Neural crest cell (in vitro differentiated cells): ENCODE data around the gene AFAP1. TPM values are rescaled to one million over a fixed set of nuclear protein-coding genes. Genes with fewer than 3 reads are reported as not detected.

Experiments used
- DNase-seq: peaks from one replicate; pipeline ENCODE4 v3.0.0; 2021; ENCODE audit warnings: low read depth, mixed read lengths, low spot score
- H3K27ac Mint-ChIP-seq: one replicate; pipeline ENCODE4 v1.8.0; 2021; ENCODE audit warnings: mild to moderate bottlenecking, mixed read lengths; ENCODE audit not compliant: unreplicated experiment
- H3K27me3 Mint-ChIP-seq: 2 replicates; pipeline ENCODE4 v1.8.0; 2021; ENCODE audit warnings: low read depth, mild to moderate bottlenecking, mixed read lengths
- H3K36me3 Mint-ChIP-seq: 2 replicates; pipeline ENCODE4 v1.8.0; 2021; ENCODE audit warnings: low read depth, mild to moderate bottlenecking, mixed read lengths
- H3K4me1 Mint-ChIP-seq: 2 replicates; pipeline ENCODE4 v1.8.0; 2021; ENCODE audit warnings: mixed read lengths
- H3K4me3 Mint-ChIP-seq: one replicate; pipeline ENCODE4 v1.8.0; 2021; ENCODE audit warnings: mild to moderate bottlenecking, mixed read lengths
- H3K9me3 Mint-ChIP-seq: 2 replicates; pipeline ENCODE4 v1.8.0; 2021; ENCODE audit warnings: mixed read lengths
- total RNA-seq: library from RNA; stranded (reverse); gene quantifications from 2 replicates; pipeline ENCODE4 v1.2.1, GENCODE V29; 2021
- TF ChIP-seq, protein P1 (sequence below): fragments of 200-600 bp; sonication (generic); conservative IDR thresholded peaks from 2 replicates; pipeline ENCODE4 v1.5.0; 2021; ENCODE audit warnings: antibody characterized with exemption, mild to moderate bottlenecking

Gene AFAP1
- total RNA-seq, 1 donor from 2014 or later: 28.1 TPM

DNA sequence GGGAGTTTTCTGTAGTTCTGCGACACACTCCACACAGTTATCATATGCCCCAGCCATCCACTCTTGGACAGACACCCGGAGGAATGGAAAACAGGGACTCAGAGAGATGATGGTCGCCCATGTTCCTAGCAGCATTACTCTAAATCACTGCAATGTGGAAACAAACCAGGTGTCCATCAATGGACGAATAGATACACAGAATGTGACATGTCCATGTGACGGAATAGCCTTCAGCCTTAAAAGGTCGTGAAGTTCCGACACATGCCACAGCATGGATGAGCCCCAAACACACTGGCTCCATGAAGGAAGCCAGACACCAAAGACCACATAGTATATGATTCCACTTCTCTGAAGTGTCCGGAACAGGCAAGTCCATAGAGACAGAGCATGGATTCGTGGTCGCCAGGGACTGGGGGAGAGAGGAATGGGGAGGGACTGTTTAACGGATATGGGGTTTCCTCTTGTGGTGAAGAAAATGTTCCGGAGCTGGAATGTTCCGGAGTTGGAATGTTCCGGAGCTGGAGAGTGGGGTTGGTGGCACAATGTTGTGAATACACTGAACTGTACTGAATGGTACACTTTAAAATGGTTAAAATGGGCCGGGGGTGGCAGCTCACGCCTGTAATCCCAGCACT is 28.7 kb upstream of the AFAP1 start:
- H3K36me3 Mint-ChIP-seq: no peaks in the 10 kb centered on the region
- no peaks in the 10 kb centered on the region for H3K27me3 Mint-ChIP-seq
- no peak overlapping the region for H3K27ac Mint-ChIP-seq
- no peak for DNase-seq
- H3K4me3 Mint-ChIP-seq: peak overlapping the region; percentile 14
- TF ChIP-seq, protein P1, sequence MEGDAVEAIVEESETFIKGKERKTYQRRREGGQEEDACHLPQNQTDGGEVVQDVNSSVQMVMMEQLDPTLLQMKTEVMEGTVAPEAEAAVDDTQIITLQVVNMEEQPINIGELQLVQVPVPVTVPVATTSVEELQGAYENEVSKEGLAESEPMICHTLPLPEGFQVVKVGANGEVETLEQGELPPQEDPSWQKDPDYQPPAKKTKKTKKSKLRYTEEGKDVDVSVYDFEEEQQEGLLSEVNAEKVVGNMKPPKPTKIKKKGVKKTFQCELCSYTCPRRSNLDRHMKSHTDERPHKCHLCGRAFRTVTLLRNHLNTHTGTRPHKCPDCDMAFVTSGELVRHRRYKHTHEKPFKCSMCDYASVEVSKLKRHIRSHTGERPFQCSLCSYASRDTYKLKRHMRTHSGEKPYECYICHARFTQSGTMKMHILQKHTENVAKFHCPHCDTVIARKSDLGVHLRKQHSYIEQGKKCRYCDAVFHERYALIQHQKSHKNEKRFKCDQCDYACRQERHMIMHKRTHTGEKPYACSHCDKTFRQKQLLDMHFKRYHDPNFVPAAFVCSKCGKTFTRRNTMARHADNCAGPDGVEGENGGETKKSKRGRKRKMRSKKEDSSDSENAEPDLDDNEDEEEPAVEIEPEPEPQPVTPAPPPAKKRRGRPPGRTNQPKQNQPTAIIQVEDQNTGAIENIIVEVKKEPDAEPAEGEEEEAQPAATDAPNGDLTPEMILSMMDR: no peak
- peaks cover 51% of the 10 kb centered on the region for H3K4me1 Mint-ChIP-seq
- H3K9me3 Mint-ChIP-seq: no peaks in the 10 kb centered on the region

DNA sequence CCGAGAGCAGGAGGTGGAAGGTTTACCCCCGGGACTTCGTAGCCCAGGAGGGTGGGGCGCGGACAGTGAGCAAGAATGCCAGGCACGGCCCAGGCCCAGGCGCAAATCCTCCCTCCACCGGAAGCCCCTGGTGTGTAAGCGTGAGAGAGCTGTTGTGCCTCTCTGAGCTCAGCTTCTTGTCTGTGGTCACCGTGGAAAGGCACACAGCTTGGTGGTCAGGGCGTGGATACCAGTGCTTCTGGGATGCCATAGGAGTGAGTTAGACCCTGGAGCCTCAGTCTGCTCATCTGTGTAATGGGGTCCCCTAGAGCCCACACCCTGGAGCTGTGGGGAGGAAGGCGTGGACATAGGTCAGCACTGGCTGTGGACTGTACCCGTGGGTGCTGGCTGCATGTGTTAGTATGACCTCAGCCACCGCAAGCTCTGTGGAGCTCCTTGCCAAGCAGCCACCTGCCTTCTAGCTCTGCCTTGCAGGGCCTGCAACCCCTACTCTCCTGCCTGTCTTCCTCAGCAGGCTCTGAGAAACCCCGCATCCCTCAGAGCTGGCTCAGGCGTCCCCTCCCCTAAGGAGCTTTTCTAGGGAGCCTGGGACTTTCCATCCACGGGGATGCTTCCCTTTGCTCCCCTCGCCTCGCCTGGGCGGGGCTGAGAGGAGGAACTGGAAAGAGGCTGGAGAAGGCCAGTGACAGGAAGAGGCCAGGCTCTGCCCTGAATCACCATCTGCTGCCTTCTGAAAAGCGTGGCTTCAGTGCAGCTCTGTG is 28.0 kb upstream of the AFAP1 start:
- H3K27ac Mint-ChIP-seq: no peak overlapping the region
- no peaks in the 10 kb centered on the region for H3K36me3 Mint-ChIP-seq
- no peaks in the 10 kb centered on the region for H3K9me3 Mint-ChIP-seq
- H3K4me3 Mint-ChIP-seq: no peak overlapping the region
- peaks cover 52% of the 10 kb centered on the region for H3K4me1 Mint-ChIP-seq
- TF ChIP-seq, protein P1: no peak
- no peaks in the 10 kb centered on the region for H3K27me3 Mint-ChIP-seq
- no peak for DNase-seq

DNA sequence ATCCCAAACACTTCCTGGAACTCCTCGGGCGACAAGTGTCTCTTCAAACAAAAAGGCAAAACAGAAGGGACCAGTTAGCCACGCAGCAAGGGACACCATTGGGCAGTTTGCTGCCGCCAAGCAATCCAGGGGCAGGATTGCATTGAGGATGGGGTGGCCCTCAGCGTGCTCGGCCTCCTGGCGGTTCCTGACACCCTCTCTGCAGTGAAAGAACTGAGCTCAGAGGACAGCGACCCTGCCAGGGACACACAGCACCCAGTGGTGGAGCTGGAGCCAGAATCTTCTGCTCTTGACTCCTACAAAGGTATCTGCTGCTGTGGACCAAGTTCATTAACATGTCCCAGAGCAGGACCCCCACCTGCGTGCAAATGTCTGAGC is 27.4 kb upstream of the AFAP1 start:
- no peak overlapping the region for H3K27ac Mint-ChIP-seq
- no peaks in the 10 kb centered on the region for H3K27me3 Mint-ChIP-seq
- H3K9me3 Mint-ChIP-seq: no peaks in the 10 kb centered on the region
- no peaks in the 10 kb centered on the region for H3K36me3 Mint-ChIP-seq
- DNase-seq: no peak
- H3K4me3 Mint-ChIP-seq: peak overlapping the region; percentile 19
- H3K4me1 Mint-ChIP-seq: peaks cover 49% of the 10 kb centered on the region
- TF ChIP-seq, protein P1: no peak

DNA sequence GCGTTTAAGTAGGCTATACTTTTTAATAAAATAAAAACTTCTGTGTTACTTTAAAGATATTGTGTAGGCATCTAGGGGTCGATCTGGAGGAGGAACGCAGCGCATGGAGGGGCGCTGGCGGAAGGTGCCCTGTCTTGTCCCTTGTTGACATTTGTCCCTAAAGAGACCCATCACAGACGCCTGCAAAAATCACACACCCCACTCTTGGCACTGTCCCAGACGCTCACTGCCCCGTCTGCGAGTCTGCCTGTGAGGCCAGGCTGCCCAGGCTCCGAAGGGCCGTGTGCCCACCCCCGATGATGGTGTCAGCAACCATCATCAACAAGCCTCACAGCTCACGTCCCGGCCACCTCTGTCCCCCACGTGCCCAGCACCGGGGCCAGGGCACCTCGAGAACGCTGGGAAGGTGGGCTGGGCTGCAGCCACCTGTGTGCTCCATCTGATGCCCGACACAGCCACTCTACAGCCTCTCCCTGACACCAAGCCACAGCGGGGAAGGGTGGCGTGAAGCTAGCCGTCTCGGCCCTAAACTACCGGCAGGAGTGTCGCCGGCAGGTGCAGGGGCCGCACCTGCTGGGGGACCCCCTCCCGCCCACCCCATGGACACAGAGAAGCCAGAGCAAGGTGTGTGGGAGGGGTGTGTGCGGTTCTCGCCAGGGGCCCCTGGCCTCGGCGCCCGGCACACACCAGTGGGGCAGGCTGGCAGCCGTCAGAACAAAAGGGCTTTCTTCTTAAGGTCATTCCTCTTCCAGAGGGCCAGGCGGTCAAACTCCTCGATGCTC is 26.8 kb upstream of the AFAP1 start:
- Mint-ChIP-seq H3K36me3 (no peaks in the 10 kb centered on the region), H3K4me1 (peaks cover 48% of the 10 kb centered on the region), H3K4me3 (peak overlapping the region; percentile 19), H3K27me3 (no peaks in the 10 kb centered on the region), H3K9me3 (no peaks in the 10 kb centered on the region), H3K27ac (no peak overlapping the region)
- TF ChIP-seq, protein P1: no peak
- no peak for DNase-seq

DNA sequence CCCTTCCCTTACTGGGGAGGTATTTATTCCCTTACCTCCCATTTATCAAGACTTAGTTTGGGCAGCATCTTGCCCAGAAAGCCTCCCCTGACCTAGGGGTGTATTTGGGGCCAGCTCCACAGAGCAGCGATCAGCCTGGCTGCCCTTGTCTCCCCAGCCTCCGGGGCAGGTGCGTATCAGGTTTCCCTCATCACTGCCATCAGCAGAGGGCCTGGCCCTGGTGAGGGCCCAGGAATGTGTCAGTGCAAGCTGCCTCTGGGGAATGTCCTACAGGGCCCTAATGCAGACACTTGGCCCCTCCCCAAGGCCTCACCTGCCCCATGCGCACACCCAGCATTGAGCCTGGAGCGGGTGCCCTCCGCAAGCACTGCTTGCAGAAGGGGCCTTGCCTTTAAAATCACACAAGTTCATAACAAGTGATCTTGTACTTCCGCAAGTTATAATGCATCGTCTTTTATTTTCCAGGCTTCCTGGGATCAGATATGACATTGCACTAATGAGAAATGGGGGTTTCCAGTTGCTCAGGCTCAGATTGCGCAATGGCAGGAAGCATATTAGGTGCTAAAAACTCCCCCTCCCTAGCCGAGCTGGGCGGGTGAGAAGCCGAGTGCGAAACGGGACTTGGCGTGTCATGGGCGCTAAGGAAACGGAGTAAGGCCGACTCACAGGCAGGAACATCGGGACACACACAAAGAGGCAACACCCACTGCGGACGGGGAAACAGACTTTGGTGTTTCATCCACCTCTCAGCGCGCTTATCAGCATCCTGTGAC is 25.4 kb upstream of the AFAP1 start:
- H3K27me3 Mint-ChIP-seq: no peaks in the 10 kb centered on the region
- DNase-seq: no peak
- peaks cover 50% of the 10 kb centered on the region for H3K4me1 Mint-ChIP-seq
- TF ChIP-seq, protein P1: no peak
- peak overlapping the region; percentile 71 for H3K27ac Mint-ChIP-seq
- H3K9me3 Mint-ChIP-seq: no peaks in the 10 kb centered on the region
- H3K4me3 Mint-ChIP-seq: no peak overlapping the region
- H3K36me3 Mint-ChIP-seq: no peaks in the 10 kb centered on the region
